Neuronal stem cell (in vitro differentiated cells): ENCODE data around the gene NKIRAS1.

Experiments
- DNase-seq: peaks from one replicate; pipeline ENCODE4 v3.0.0-alpha.2; 2013; ENCODE audit warnings: low spot score
- H2AFZ ChIP-seq: one replicate; pipeline ENCODE4 v1.6.1; 2013; ENCODE audit warnings: mild to moderate bottlenecking, low read length, inconsistent platforms
- H2AK5ac ChIP-seq: 2 replicates; pipeline ENCODE4 v1.6.1; 2013; ENCODE audit warnings: low read depth, mild to moderate bottlenecking, inconsistent platforms, low read length, moderate library complexity, mixed read lengths
- H2BK120ac ChIP-seq: 2 replicates; pipeline ENCODE4 v1.6.1; 2013; ENCODE audit warnings: low read depth, mild to moderate bottlenecking, inconsistent platforms, low read length, moderate library complexity, mixed read lengths
- H2BK12ac ChIP-seq: one replicate; pipeline ENCODE4 v1.6.1; 2013; ENCODE audit warnings: low read length, inconsistent platforms
- H2BK15ac ChIP-seq: 2 replicates; pipeline ENCODE4 v1.6.1; 2013; ENCODE audit warnings: mild to moderate bottlenecking, low read length, inconsistent platforms, mixed read lengths
- H2BK5ac ChIP-seq: one replicate; pipeline ENCODE4 v1.6.1; 2013; ENCODE audit warnings: inconsistent platforms, mild to moderate bottlenecking, low read length, moderate library complexity
- H3K14ac ChIP-seq: one replicate; pipeline ENCODE4 v1.6.1; 2013; ENCODE audit warnings: low read length, inconsistent platforms
- H3K18ac ChIP-seq: 2 replicates; pipeline ENCODE4 v1.6.1; 2013; ENCODE audit warnings: low read length, inconsistent platforms
- H3K23ac ChIP-seq: 2 replicates; pipeline ENCODE4 v1.6.1; 2013; ENCODE audit warnings: low read depth, mild to moderate bottlenecking, mixed read lengths, low read length, inconsistent platforms; ENCODE audit not compliant: poor library complexity
- H3K27ac ChIP-seq: replicated peaks from 3 replicates; pipeline ENCODE4 v1.5.1; 2013; ENCODE audit warnings: low read length, inconsistent platforms
- H3K27me3 ChIP-seq, 3 experiments: 2 replicates each; pipeline ENCODE4 v1.6.1; 2013; ENCODE audit warnings: low read length in 3 of 3, mild to moderate bottlenecking in 2 of 3, inconsistent platforms in 1 of 3, low read depth in 1 of 3, mixed read lengths in 1 of 3, moderate library complexity in 1 of 3; ENCODE audit not compliant: control insufficient read depth in 3 of 3, insufficient read depth in 3 of 3
- H3K36me3 ChIP-seq, 2 donors: replicated peaks in 1 of 2; 2 replicates each; pipeline ENCODE4 v1.6.1; 2013; ENCODE audit warnings: low read length in 2 of 2; ENCODE audit not compliant: control insufficient read depth in 2 of 2, insufficient read depth in 2 of 2
- H3K4ac ChIP-seq: 2 replicates; pipeline ENCODE4 v1.6.1; 2013; ENCODE audit warnings: inconsistent platforms, mild to moderate bottlenecking, low read length, moderate library complexity
- H3K4me1 ChIP-seq, 2 donors: 1 replicate in 1 of 2; 2 replicates in 1 of 2; pipeline ENCODE4 v1.6.1; 2013; ENCODE audit warnings: low read length in 2 of 2, low read depth in 1 of 2; ENCODE audit not compliant: control insufficient read depth in 2 of 2, insufficient read depth in 1 of 2
- H3K4me2 ChIP-seq: one replicate; pipeline ENCODE4 v1.6.1; 2013; ENCODE audit warnings: mild to moderate bottlenecking, low read length, inconsistent platforms; ENCODE audit not compliant: insufficient read depth, poor library complexity, severe bottlenecking
- H3K4me3 ChIP-seq, 2 donors: 2 replicates each; pipeline ENCODE4 v1.5.1; 2013; ENCODE audit warnings: low read length in 2 of 2, mild to moderate bottlenecking in 2 of 2, inconsistent platforms in 1 of 2, moderate library complexity in 1 of 2
- H3K79me1 ChIP-seq: one replicate; pipeline ENCODE4 v1.6.1; 2013; ENCODE audit warnings: low read depth, mild to moderate bottlenecking, inconsistent platforms, low read length, moderate library complexity
- H3K9ac ChIP-seq: one replicate; pipeline ENCODE4 v1.6.1; 2013; ENCODE audit warnings: mild to moderate bottlenecking, low read depth, low read length, inconsistent platforms; ENCODE audit not compliant: poor library complexity
- H3K9me3 ChIP-seq, 2 donors: replicated peaks in 1 of 2; 2 replicates each; pipeline versions ENCODE3 to v1.6.1; 2013; ENCODE audit warnings: low read length in 2 of 2, mild to moderate bottlenecking in 2 of 2, inconsistent platforms in 1 of 2, low read depth in 1 of 2, mixed read lengths in 1 of 2, moderate library complexity in 1 of 2; ENCODE audit not compliant: control insufficient read depth in 2 of 2, insufficient read depth in 1 of 2
- H4K8ac ChIP-seq: one replicate; pipeline ENCODE4 v1.6.1; 2013; ENCODE audit warnings: low read depth, mild to moderate bottlenecking, inconsistent platforms, low read length, moderate library complexity
- H4K91ac ChIP-seq: one replicate; pipeline ENCODE4 v1.6.1; 2013; ENCODE audit warnings: low read length, low read depth, mild to moderate bottlenecking, inconsistent platforms; ENCODE audit not compliant: poor library complexity
- WGBS, 2 donors: extraction: QIAGEN DNeasy Blood & Tissue Kit; methylation state at CpG; one replicate each; pipeline ENCODE4 v1.1.7; 2013; ENCODE audit warnings: missing lambda C conversion rate in 2 of 2, mixed read lengths in 1 of 2; ENCODE audit not compliant: insufficient read length in 2 of 2, insufficient replicate concordance in 1 of 2; ENCODE audit errors: extremely low coverage in 2 of 2; 5-methylcytosine and 5-hydroxymethylcytosine counted together

The NKIRAS1 gene

GRCh38 chr3:23843869-23844268, 72.9 kb downstream of the NKIRAS1 start:
- no peak overlapping the region for H3K4me2 ChIP-seq
- no peaks in the 10 kb centered on the region for H3K27me3 ChIP-seq
- H3K4me3 ChIP-seq = no peak overlapping the region
- no peak overlapping the region for H3K9ac ChIP-seq
- no peak overlapping the region for H2BK12ac ChIP-seq
- no peak overlapping the region for H3K18ac ChIP-seq
- H3K23ac ChIP-seq = no peak overlapping the region
- no peaks in the 10 kb centered on the region for H3K9me3 ChIP-seq
- H3K4me1 ChIP-seq = peaks cover 0 to 9% of the 10 kb centered on the region in 2 donors
- H3K4ac ChIP-seq = no peak overlapping the region
- H2BK5ac ChIP-seq = no peak overlapping the region
- peaks cover 5% of the 10 kb centered on the region for H3K79me1 ChIP-seq
- no peak overlapping the region for H2AK5ac ChIP-seq
- WGBS, 2 donors = no CpG with 5 or more reads among the region's 3 CpGs
- no peak overlapping the region for H2BK15ac ChIP-seq
- H4K91ac ChIP-seq = no peak overlapping the region
- no peak overlapping the region for H2BK120ac ChIP-seq
- no peak for DNase-seq
- H3K27ac ChIP-seq = no peak overlapping the region
- no peak overlapping the region for H3K14ac ChIP-seq
- peaks cover 0 to 3% of the 10 kb centered on the region in 2 donors for H3K36me3 ChIP-seq
- H2AFZ ChIP-seq = no peak overlapping the region
- H4K8ac ChIP-seq = no peak overlapping the region
